ENCODE measurements around the gene ZNF697.

GRCh38 chr1:119588621-119589020, 59.4 kb downstream of the ZNF697 start:
- TF ChIP-seq RB1 (IDR thresholded peaks at IDR 0.05; ENCODE audit: borderline replicate concordance) (no peak), TCF12 (IDR thresholded peaks at IDR 0.05; ENCODE audit: low read depth, low read length) (no peak), PBX3 (IDR thresholded peaks at IDR 0.05; ENCODE audit: insufficient replicate concordance, low read depth, low read length) (no peak)

All from GM12878 (cell line).